Left hindlimb (tissue), 1 donor: Measurements from ENCODE around the gene TRIM33.
"Not testable (repeated sequence)": the region's sequence is repeated elsewhere in the genome, so short reads cannot be mapped to it uniquely, and the experiment has no call there.

ENCODE experiments used
- DNase-seq: peaks from one replicate; pipeline ENCODE4 v3.0.0-alpha.2; 2018

Gene TRIM33

DNA sequence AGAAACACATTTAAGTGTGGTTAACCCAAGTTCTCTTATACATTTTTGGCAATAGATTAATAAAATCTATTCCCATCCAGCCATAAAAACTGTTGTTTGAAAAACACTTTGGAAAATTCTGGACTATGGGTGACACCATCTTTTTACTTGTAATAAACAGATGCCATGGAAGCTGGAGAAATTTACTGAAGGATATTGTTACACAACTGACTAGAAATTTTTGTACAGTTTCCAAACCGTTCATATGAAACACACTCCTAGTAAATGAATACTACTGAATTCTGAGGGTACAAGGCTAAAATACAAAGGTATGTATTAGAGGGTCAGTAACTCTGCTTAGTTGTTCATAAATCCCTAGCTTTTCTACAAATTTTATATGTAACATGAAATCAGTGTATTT, 48.7 kb downstream of the TRIM33 start:
- DNase-seq = no peak

DNA sequence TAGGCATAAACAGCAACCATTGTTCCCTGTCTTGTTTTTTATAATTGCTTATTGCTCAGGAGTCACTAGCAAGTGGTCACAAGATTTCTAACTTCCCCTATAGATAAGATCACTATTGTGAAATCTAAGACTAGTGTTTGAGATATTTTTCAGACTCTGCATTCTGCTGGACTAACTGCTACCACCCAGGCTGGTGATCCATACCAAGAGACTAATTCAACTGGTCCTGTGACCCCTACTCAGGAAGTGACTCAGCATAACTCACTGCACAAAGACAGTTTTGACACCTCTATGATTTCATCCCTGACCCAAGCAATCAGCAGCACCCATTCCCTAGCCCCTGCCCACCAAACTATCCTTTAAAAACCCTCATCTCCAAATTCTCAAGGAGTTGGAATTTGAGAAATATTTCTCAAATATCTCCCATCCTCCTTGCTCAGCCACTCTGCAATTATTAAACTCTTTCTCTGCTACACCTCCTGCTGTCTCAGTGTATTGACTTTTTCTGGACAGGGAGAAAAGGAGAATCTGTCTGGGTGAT, 52.7 kb downstream of the TRIM33 start:
- DNase-seq = no peak

DNA sequence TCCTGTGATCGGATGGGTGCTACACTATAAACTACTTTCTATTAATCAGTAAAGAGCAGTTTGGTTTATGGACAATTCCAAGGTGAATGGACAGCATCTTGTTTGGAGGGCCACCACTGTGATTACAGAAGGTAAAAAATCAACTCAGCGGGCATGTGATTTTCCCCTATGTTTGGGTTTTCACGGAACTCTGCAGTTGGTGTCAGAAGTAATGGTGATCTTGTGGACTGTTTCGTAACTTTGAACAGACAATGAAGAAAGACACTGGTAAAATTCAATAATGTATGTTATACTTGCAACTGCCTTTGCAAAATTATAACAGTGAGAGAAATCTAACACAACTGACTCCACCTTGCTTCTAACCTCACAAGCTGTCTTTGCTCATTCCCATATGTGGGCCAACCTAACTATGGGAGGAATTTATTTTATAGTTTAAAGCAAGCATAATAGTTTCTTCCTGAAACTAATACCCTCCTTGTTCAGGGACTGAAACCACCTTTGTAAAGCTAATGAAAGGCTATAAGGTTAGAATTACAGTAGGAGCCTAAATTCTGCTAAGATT, 53.2 kb downstream of the TRIM33 start:
- no peak for DNase-seq

DNA sequence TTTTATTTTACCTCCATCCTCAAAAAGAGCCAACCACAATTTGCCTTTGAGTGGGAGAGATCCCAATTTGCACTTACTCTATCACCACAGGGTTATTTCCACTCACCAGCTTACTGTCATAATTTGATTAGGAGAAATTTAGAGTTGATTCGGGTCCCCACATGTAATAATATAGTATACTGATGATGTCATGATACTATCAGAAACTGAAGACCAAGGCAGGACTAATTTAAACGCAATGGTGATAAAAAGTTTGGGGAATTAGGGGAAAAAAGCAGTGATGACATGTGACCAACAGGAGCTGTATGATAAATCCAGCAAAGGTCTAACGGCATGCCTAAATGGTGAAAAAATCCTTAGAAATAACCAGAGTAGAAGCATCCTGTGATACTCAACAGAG, 54.4 kb downstream of the TRIM33 start:
- DNase-seq = no peak

DNA sequence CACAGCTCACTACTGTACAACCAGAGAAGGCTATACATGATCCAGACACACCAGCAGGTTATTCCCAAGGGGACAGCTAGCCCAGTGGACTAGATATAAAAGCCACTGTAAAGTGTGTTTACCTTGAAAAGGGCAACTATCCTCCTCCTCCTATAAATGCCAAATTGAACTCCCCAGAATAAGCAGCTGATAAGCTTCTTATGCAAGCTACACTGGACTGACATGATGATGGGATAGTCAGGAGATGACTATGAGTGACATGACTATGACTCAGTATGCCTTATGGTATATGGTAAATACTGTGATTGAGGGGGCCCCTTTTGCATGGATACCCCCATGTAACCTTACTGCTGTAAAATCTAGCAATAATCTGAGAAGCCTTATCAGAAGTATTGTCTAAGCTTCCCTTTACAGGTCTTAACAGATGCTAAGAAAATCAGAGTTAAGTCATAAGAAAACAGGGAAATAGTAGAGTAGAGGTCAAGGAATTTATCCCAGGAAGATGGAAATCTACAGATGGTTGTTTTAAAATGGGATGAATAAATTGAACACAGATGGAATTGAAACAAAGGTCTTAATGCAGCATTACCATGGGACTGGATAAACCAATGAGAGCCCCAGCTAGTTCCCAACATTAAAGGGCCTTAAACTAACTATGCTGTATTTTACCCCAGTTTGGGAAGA, 55.8 kb downstream of the TRIM33 start:
- DNase-seq = no peak

DNA sequence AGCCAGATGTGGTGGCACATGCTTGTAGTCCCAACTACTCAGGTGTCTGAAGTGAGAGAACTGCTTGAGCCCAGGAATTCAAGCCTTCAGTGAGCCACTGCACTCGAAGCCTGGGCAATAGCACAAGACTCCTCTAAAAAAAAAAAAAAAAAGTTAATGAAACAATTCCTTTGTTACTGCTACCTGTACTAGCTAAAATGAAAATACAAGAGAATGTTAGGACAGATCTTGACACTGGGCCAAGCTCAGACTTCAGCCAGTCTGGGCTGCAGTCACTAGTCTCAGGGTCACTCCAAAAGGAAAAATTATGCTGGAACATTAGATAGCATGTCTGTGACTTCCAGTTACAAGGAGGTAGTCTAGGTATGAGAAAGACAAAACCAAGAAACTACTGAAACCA, 56.5 kb downstream of the TRIM33 start:
- DNase-seq = no peak

DNA sequence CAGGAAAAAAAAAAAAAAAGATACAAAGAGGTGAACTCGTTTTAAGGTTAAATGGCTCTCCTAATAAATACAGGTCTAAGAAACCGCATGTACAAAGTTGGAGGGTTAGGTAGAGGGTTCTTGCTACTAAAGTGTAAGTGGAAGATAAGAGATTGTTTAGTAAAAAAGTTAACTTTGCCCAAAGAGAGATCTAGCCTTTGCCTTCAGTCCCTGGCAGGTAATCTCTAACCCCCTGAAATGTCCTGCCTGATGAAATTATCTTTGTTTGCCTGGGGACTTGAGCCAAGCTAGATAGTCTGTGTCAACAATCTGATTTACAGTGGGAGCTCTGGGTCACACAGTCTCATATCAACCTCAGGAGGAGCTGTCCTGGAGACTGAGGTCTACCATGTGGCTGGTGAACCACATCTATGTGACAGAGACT, 57.6 kb downstream of the TRIM33 start:
- DNase-seq = no peak

DNA sequence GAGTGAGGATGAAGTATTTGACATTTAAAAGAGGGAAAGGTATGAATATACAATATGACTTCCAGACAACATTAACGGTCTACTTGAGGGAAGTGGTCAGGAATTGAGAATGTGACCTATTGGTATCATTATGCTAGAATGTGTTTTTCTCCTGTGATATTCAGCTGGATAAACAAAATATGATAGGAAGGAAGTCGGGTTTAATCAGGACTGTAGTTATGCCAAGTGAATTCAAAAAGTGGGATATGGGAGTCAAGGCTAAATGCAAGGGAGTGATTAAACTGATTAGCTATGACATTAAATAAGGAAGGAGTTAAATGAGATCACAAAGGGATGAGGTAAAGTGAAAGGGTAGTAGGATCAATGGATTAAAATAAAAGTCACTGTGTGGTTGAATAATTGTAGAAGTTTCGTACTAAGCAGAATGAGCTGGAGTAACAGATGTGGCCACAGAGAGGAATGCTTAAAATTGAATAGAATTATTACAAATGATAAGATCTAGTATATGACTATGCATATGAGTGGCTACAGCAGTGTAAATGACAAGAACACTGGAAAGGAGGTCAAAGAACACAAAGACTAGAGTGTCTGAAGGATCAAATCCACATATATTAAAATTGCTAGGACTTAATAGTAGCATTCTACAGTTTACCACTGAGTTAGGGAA, 62.5 kb downstream of the TRIM33 start:
- DNase-seq = no peak

DNA sequence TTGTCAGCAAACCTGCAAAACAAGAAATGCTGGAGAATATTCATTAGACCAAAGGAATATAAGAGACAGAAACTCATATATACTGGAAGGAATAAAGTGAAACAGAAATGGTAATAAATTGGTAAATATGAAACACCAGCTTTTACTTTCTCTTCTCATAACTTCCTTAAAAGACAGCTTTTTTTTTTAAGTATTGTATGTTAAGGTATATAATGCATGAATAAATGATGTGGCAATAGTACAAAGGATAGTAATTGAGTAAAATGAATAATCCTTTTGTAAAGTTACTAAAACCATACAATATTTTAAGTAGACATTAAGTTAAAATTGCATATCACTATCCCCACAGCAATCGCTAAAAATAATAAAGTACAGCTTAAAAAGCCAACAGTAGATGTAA, 64.8 kb downstream of the TRIM33 start:
- no peak for DNase-seq

DNA sequence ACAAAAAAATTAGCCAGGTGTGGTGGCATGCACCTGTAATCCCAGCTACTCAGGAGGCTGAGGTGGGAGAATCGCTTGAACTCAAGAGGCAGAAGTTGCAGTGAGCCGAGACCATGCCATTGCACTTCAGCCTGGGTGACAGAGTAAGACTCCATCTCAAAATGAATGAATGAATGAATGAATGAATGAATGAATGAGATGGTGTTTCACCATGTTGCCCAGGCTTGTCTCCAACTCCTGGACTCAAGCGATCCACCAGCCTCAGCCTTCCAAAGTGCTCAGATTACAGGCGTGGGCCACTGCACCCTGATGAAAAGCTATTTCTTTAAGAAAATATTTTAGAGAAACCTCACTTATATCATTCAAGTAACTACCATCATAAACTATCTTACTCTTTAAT, 67.8 kb downstream of the TRIM33 start:
- DNase-seq = not testable (repeated sequence)

DNA sequence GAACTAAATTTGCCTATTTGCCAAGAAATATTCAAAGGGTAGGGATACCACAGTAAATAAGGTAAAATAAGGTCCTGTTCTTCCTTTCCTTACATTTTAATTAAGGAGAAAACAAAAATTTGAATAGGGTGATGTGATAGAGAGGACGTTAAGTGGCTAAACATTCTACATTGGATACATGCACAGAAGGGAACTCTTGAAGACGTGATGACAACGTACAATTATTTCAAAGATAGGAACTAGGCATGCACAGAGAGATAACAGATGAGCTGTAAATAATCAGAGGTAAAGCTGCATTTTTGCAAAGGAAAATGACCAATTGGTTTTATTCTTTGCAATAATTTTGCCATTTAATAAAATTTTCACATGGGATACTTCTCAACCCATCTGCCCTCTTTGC, 69.7 kb downstream of the TRIM33 start:
- no peak for DNase-seq

DNA sequence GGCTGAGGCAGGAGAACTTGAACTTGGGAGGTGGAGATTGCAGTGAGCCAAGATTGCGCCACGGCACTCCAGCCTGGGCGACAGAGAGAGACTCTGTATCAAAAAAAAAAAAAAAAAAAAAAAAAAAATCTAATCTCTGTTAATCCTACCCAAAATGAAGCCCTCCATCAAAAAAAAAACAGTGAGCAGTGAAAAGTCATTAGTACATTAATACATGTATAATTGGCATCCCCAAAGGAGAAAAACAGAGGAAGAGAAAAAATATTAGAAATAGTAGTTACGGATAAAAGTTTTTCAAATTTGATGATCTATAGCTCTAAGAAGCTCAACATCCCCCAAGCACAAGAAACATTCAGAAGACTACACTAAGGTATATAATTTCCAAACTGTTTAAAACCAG, 71.6 kb downstream of the TRIM33 start:
- no peak for DNase-seq

DNA sequence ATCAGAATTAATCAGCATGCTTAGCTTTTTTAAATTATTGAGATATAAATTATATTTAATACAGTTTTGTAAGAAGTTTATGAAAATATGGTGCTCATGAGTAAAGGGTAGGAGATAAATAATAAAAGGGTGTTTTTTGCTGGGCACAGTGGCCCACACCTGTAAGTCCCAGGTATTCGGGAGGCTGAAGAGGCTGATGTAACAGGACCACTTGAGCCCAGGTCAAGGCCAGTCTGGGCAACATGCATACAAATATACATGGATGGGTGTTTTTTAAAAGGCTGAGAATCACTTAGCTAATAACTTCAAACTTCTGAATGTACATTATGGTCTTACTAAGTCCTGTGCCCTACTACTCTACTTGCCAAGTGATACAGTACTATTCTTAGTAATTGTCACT, 73.2 kb downstream of the TRIM33 start:
- no peak for DNase-seq

DNA sequence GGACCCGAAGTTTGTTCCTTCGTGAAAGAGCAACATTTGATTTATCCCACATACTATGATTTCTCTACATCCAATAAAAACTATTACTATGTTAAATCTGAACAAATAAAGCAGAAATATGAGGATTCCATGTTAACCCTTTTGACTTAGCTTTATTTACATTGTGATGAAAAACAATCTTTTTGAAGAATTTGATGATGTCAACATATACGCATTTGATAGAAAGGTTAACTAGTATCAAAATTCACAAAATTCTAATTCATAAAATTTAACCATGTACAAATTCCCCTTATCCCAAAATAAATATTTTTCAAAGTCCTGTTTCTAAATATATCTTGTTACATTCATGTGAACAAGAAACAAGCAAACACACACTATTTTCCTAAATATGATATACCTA, 74.2 kb downstream of the TRIM33 start:
- DNase-seq = no peak

DNA sequence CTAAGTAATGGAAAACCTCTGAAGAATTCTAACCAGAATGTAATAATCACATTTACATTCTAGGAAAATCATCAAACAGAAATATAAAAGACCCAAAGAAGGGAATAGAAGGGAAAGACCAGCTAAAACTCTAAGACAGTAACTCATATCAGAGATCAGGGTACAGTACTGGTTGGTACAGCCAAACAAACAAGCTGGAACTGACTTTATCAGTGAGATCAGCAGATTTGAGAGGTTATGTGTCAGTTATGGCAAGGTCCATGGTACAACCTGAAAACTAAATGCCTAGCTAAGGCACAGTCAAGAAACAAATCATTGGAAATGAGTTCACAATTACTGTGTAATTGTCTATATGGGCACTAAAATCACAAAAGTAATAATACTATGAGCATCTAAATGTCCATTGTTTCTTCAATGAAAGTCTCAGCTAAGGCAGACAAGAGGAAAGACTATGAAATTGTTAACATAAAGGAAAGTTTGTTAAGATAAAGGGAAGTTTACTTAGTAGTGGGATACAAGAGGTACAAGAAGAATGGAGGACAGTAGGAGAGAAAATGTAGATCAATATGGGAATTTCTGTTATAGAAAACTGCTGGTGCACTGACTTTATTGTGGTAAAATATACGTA, 75.8 kb downstream of the TRIM33 start:
- no peak for DNase-seq

DNA sequence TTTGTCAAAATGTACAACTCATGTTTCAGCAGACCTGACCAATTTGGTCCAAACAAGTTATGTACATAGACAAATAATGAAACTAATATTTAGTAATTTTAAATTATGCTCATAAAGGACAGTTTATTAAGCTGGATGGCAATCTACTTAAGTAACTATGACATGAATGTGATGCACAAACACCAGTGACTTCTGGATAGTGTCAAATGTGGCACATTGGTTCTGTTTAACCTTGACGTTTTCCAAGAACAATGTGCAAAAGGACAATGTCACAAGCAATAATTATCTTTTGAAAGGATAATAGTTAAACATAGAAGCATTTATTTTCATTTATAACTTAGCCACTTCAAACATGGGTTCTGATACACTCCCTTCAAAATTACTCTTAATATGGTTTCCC, 80.0 kb downstream of the TRIM33 start:
- DNase-seq = no peak

DNA sequence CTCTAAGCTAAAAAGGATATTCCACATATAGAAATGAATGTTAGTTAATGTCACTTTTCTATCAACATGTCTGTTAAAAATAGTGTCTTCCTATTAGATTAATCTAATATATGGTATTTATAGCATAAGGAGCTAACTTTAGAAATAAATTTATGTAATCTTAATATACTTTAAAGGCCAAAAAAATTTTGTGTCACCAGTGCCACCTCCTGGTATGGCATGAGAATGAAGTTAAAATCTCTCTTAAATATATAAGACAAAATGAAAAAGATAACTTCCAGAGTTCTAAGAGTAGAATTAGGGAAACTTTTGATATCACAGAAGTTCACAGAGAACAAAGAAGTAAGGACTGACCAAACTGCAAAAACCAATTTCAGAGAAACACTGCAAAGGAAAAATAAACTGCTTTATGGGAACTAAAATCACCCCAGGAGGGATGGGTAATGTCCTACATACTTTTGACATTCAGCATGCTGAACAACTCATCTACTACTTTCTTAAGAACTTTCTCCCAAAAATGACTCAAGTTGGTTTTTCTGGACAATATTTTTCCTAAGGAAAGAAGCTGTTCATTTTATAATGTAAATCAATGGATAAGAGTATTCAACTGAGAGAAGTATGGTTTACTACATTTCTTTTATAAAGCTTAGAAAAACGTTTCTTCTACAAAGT, 82.8 kb downstream of the TRIM33 start:
- DNase-seq = no peak

DNA sequence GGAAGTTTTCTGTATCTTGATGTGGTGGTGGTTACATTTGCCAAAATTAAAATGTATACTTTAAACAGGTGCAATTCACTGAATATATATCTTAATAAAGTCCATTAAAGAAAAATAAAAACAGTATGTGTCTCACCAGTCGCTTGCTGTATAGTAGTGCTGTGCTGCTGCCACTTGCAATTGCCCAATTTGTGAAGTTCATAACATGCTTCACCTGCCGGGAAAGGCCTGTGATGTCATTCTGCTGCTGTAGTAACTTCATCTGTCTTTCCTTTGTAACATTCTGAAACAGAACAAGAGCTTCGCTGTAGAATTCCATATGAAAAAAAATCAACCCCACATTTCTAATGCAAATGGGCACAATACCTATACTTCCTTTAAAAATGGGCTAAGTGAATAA, 83.4 kb downstream of the TRIM33 start:
- DNase-seq = no peak

DNA sequence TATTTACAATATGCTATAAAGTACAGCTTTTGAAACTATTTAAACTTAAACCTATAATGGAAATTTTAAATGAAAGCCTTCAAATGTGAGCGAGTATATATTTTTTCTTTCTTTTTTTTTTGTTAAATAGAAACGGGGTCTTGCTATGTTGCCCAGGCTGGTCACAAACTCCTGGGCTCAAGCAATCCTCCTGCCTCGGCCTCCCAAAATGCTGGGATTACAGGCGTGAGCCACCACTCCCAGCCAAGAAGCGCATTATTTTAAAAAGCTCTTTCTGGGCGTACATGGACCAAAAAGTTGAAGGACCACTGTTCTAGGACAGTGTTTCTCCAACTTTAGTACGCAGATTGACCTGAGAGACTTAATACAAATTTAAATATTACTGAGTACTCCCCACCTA, 87.5 kb downstream of the TRIM33 start:
- DNase-seq = no peak

DNA sequence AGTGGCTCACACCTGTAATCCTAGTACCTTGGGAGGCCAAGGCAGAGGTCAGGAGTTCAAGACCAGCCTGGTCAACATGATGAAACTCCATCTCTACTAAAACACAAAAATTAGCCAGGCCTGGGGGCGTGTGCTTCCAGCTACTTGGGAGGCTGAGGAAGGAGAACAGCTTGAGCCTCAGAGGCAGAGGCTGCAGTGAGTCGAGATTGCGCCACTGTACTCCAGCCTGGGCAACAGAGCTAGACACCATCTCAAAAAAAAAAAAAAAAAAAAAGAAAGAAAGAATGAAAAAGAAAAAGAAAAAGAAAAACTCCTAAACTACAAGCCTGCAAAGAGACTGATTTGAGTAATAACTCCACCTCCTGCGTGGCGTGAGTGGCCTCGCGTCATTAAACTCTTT, 92.1 kb downstream of the TRIM33 start:
- DNase-seq = not testable (repeated sequence)

DNA sequence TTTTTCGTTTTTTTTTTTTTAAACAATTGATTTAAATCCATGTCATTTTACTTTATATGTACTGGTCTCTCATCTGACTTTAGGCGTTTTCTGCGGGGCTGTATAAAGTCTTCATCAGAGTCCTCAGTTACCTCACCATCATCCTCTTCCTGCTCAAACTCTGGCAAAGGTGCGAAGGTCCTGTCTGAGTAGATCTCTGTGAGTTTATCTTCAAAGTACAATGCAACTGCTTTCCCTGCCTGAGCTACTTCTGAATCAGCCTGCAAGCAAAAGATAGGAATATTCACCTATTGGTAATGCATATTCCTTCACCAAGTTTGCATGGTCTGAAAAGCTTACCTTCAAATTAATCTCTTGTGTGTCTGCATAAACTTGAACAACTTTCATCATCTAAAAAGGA, 113.4 kb downstream of the TRIM33 start:
- DNase-seq = no peak

DNA sequence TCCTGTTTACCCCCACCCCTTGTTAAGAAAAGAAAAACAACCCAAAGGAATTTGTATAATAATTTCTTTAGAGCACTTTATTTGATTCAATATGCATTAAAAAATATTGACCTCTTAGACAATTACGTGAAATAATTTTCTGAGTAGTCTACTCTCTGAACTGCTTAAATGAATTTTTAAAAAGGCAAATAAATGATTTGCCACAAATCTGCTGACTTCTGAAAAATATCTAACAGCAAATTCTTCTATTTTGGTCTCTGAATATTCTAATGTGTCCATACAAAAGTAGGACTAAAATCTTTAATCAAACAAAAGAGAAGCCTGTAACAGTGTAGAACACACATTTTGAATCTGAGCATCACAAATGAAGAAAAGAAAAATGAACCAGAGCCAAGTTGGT, 115.1 kb downstream of the TRIM33 start:
- no peak for DNase-seq

DNA sequence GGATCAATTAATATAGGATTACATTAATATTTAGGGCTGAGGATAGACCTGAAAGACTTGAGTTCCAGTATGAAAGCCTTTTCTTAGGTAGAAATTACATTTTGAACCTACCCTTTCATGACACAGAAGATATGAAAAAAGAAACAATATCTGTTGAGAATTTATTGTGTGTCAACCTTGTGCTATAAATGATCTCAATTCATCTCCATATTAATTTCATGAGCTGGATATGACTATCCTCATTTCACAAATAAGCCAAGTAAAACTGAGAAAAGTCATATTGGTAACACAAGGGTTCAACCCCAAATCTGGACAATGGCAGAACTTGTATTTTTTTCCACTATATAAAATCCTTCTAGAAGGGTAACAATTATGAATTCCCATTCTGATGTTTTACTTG, 120.0 kb downstream of the TRIM33 start:
- no peak for DNase-seq
